ENCODE data around the gene TTC9C. TPM values are rescaled to one million over a fixed set of nuclear protein-coding genes. Genes with fewer than 3 reads are reported as not detected.
"Not testable (repeated sequence)": the region's sequence is repeated elsewhere in the genome, so short reads cannot be mapped to it uniquely, and the experiment has no call there.

The TTC9C gene
- total RNA-seq, 1 experiment from 2014 or later = 66.8 TPM

- H3K27me3 ChIP-seq (replicated peaks; ENCODE audit: insufficient read depth, low read depth, low read length, poor library complexity) = no peaks in the 10 kb centered on the region
- H3K36me3 ChIP-seq (ENCODE audit: insufficient read depth, low read length, poor library complexity, severe bottlenecking) = peaks cover 25% of the 10 kb centered on the region
- ChIA-PET POLR2A (ENCODE audit: low non-redundant PET) (interaction anchor here (0.6 to 1.4 kb wide), 9 partner anchors 9 to 136 kb away, joined by 3 to 12 read pairs (median 5); partner anchors contain the start of genes C11orf98, CSKMT, STX5 and TUT1), CTCF (interaction anchor here (0.5 to 1.5 kb wide), 2 partner anchors 130 to 304 kb away, joined by 4 to 6 read pairs; no protein-coding TSS in a partner anchor)
- H3K4me1 ChIP-seq (ENCODE audit: insufficient read depth, low read length, poor library complexity, severe bottlenecking) = peaks cover 11% of the 10 kb centered on the region
- BruUV-seq (replicated peaks) = no TSS peak
- peak overlapping the region; percentile 98 for H3K27ac ChIP-seq (ENCODE audit: low read depth, low read length, poor library complexity, severe bottlenecking)
- DNase-seq (ENCODE audit: low spot score) = peak; percentile 100
- intact Hi-C loops (cut with micrococcal nuclease; ENCODE audit: unreplicated experiment) = loop anchor here (1.0 to 5.0 kb wide), 3 partner anchors 44 to 901 kb away; partner anchors contain the start of gene TAF6L
- no peak for TF ChIP-seq EZH2 (IDR thresholded peaks at IDR 0.05; ENCODE audit: borderline replicate concordance, low read depth, low read length, poor library complexity, severe bottlenecking)
- TF ChIP-seq CTCF (conservative IDR thresholded peaks at IDR 0.05; ENCODE audit: low read depth, low read length) = no peak
- no peaks in the 10 kb centered on the region for H3K9me3 ChIP-seq (ENCODE audit: low read depth, low read length, poor library complexity, severe bottlenecking)
- H3K4me3 ChIP-seq (ENCODE audit: low read depth, low read length, poor library complexity, severe bottlenecking) = peak overlapping the region; percentile 86
These were observed 465 bp upstream of the TTC9C start for GRCh38 chr11:62727872-62728170.

- H3K9me3 ChIP-seq (ENCODE audit: low read depth, low read length, poor library complexity, severe bottlenecking); CTCF ChIA-PET; H3K27me3 ChIP-seq (replicated peaks; ENCODE audit: insufficient read depth, low read depth, low read length, poor library complexity); BruUV-seq (replicated peaks); H3K4me1 ChIP-seq (ENCODE audit: insufficient read depth, low read length, poor library complexity, severe bottlenecking); DNase-seq (ENCODE audit: low spot score); POLR2A ChIA-PET (ENCODE audit: low non-redundant PET): not testable (repeated sequence)
- peak overlapping the region; percentile 38 for H3K27ac ChIP-seq (ENCODE audit: low read depth, low read length, poor library complexity, severe bottlenecking)
- H3K4me3 ChIP-seq (ENCODE audit: low read depth, low read length, poor library complexity, severe bottlenecking) = peak overlapping the region; percentile 86
- intact Hi-C loops (cut with micrococcal nuclease; ENCODE audit: unreplicated experiment) = loop anchor here (5.0 kb wide), 2 partner anchors 127 to 292 kb away; no protein-coding TSS in a partner anchor
- H3K36me3 ChIP-seq (ENCODE audit: insufficient read depth, low read length, poor library complexity, severe bottlenecking) = peaks cover 29% of the 10 kb centered on the region
These were observed 1.8 kb downstream of the TTC9C start for GRCh38 chr11:62730076-62730475.

- TF ChIP-seq EZH2 (IDR thresholded peaks at IDR 0.05; ENCODE audit: borderline replicate concordance, low read depth, low read length, poor library complexity, severe bottlenecking) (no peak), CTCF (conservative IDR thresholded peaks at IDR 0.05; ENCODE audit: low read depth, low read length) (peak; percentile 46; the same call in 1 of the 2 replicates)
- ChIA-PET POLR2A (ENCODE audit: low non-redundant PET) (no interaction called here), CTCF (no interaction called here)
- Histone ChIP-seq H3K36me3 (ENCODE audit: insufficient read depth, low read length, poor library complexity, severe bottlenecking) (peaks cover 37% of the 10 kb centered on the region), H3K27ac (ENCODE audit: low read depth, low read length, poor library complexity, severe bottlenecking) (no peak overlapping the region), H3K4me3 (ENCODE audit: low read depth, low read length, poor library complexity, severe bottlenecking) (no peak overlapping the region), H3K27me3 (replicated peaks; ENCODE audit: insufficient read depth, low read depth, low read length, poor library complexity) (no peaks in the 10 kb centered on the region), H3K9me3 (ENCODE audit: low read depth, low read length, poor library complexity, severe bottlenecking) (no peaks in the 10 kb centered on the region), H3K4me1 (ENCODE audit: insufficient read depth, low read length, poor library complexity, severe bottlenecking) (peaks cover 7% of the 10 kb centered on the region)
- no TSS peak for BruUV-seq (replicated peaks)
- intact Hi-C loops (cut with micrococcal nuclease; ENCODE audit: unreplicated experiment) = loop anchor here (5.0 kb wide), 2 partner anchors 124 to 289 kb away; no protein-coding TSS in a partner anchor
- peak; percentile 65 for DNase-seq (ENCODE audit: low spot score)
These were observed 4.5 kb downstream of the TTC9C start for GRCh38 chr11:62732830-62733229.

GRCh38 chr11:62737196-62737595, 8.9 kb downstream of the TTC9C start:
- CTCF ChIA-PET = interaction anchor here (0.7 kb wide), 1 partner anchor 9 kb away, joined by 3 read pairs; the partner anchor contains the start of gene TTC9C
- no peaks in the 10 kb centered on the region for H3K9me3 ChIP-seq (ENCODE audit: low read depth, low read length, poor library complexity, severe bottlenecking)
- H3K4me3 ChIP-seq (ENCODE audit: low read depth, low read length, poor library complexity, severe bottlenecking) = no peak overlapping the region
- intact Hi-C loops (cut with micrococcal nuclease; ENCODE audit: unreplicated experiment) = no loop called here
- no peak overlapping the region for H3K27ac ChIP-seq (ENCODE audit: low read depth, low read length, poor library complexity, severe bottlenecking)
- H3K4me1 ChIP-seq (ENCODE audit: insufficient read depth, low read length, poor library complexity, severe bottlenecking) = no peaks in the 10 kb centered on the region
- no peak for DNase-seq (ENCODE audit: low spot score)
- peaks cover 57% of the 10 kb centered on the region for H3K36me3 ChIP-seq (ENCODE audit: insufficient read depth, low read length, poor library complexity, severe bottlenecking)
- POLR2A ChIA-PET (ENCODE audit: low non-redundant PET) = interaction anchor here (0.6 kb wide), 1 partner anchor 155 kb away, joined by 3 read pairs; no protein-coding TSS in a partner anchor
- H3K27me3 ChIP-seq (replicated peaks; ENCODE audit: insufficient read depth, low read depth, low read length, poor library complexity) = no peaks in the 10 kb centered on the region
- TF ChIP-seq EZH2 (IDR thresholded peaks at IDR 0.05; ENCODE audit: borderline replicate concordance, low read depth, low read length, poor library complexity, severe bottlenecking) (no peak), CTCF (conservative IDR thresholded peaks at IDR 0.05; ENCODE audit: low read depth, low read length) (no peak)
- BruUV-seq (replicated peaks) = no TSS peak

Measured in A673 (cell line).